Measurements from ENCODE around the gene GPR17. TPM values are rescaled to one million over a fixed set of nuclear protein-coding genes. Genes with fewer than 3 reads are reported as not detected.

The GPR17 gene
- total and polyA plus RNA-seq, 12 donors, result 0.22 to 16.5 (median 0.46) TPM; not detected in 4

GRCh38 chr2:127626917-127627739 is 18.8 kb upstream of the GPR17 start:
- no peak overlapping the region for H3K4me3 ChIP-seq
- WGBS, 2 donors, result 84 to 85% methylated on average over 28 of the region's 28 CpGs
- H3K9me3 ChIP-seq, result no peaks in the 10 kb centered on the region
- peaks cover 0 to 21% (median 0%) of the 10 kb centered on the region in 7 donors for H3K27me3 ChIP-seq
- intact Hi-C loops (cut with DNase I), result no loop called here
- H3K27ac ChIP-seq, result no peak overlapping the region
- DNase-seq, result no peak
- H3K4me1 ChIP-seq, result peaks cover 5 to 35% (median 22%) of the 10 kb centered on the region in 9 donors
- TF ChIP-seq CTCF (IDR thresholded peaks at IDR 0.05), result no peak
- no peak for ATAC-seq
- no peaks in the 10 kb centered on the region for H3K36me3 ChIP-seq

- WGBS, 2 donors, result 78 to 83% methylated on average over 18 of the region's 18 CpGs
- peaks cover 0 to 21% (median 0%) of the 10 kb centered on the region in 7 donors for H3K27me3 ChIP-seq
These were observed 18.0 kb upstream of the GPR17 start for GRCh38 chr2:127627740-127628571.

GRCh38 chr2:127628767-127629614 is 17.0 kb upstream of the GPR17 start:
- intact Hi-C loops (cut with DNase I), result no loop called here
- Histone ChIP-seq H3K4me1 (peaks cover 12 to 54% (median 40%) of the 10 kb centered on the region in 9 donors), H3K27ac (no peak overlapping the region), H3K27me3 (peaks cover 0 to 17% (median 0%) of the 10 kb centered on the region in 7 donors), H3K9me3 (no peaks in the 10 kb centered on the region), H3K36me3 (no peaks in the 10 kb centered on the region), H3K4me3 (no peak overlapping the region)
- TF ChIP-seq CTCF (IDR thresholded peaks at IDR 0.05), result no peak
- DNase-seq (no peak), ATAC-seq (no peak)
- WGBS, 2 donors, result 52 to 63% methylated on average over 17 of the region's 17 CpGs

More at GRCh38 chr2:127627740-127628571, 18.0 kb upstream of the GPR17 start:
- no peak overlapping the region for H3K4me3 ChIP-seq
- DNase-seq (no peak), ATAC-seq (no peak)
- no peaks in the 10 kb centered on the region for H3K9me3 ChIP-seq
- H3K27ac ChIP-seq, result no peak overlapping the region
- peaks cover 5 to 44% (median 30%) of the 10 kb centered on the region in 9 donors for H3K4me1 ChIP-seq
- intact Hi-C loops (cut with DNase I), result no loop called here
- no peak for TF ChIP-seq CTCF (IDR thresholded peaks at IDR 0.05)
- H3K36me3 ChIP-seq, result no peaks in the 10 kb centered on the region
